ENCODE data around the gene GALNT4. TPM values are rescaled to one million over a fixed set of nuclear protein-coding genes. Genes with fewer than 3 reads are reported as not detected.

Gene GALNT4
- total and polyA plus RNA-seq, 2 of the 13 experiments (the other 11 are each of a cell fraction or from before 2014, with no cell fraction given): 4.9 to 6.8 TPM

DNA sequence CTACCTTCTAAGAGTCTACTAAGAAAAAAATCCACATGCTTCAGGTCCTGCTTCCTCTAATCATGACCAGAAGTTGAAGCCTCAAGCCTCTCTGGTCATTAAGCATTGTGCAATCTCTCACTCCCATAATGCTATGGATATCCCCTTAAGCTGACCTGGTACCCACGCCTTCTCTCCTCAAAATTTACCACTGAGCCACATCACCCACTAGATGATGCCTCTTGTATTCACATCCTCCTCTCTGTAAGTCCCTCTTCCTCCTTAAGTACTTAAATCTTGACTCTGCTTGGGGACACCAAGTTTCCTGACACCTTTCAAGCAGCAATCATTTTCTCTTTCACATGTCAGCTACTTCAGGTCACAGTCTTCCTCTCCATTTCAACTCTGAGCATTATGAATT, 9.8 kb downstream of the GALNT4 start (continued):
- TF ChIP-seq, protein P1, sequence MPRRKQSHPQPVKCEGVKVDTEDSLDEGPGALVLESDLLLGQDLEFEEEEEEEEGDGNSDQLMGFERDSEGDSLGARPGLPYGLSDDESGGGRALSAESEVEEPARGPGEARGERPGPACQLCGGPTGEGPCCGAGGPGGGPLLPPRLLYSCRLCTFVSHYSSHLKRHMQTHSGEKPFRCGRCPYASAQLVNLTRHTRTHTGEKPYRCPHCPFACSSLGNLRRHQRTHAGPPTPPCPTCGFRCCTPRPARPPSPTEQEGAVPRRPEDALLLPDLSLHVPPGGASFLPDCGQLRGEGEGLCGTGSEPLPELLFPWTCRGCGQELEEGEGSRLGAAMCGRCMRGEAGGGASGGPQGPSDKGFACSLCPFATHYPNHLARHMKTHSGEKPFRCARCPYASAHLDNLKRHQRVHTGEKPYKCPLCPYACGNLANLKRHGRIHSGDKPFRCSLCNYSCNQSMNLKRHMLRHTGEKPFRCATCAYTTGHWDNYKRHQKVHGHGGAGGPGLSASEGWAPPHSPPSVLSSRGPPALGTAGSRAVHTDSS (CRISPR knock-in tag; conservative IDR thresholded peaks at IDR 0.05): no peak
- TF ChIP-seq, protein P2, sequence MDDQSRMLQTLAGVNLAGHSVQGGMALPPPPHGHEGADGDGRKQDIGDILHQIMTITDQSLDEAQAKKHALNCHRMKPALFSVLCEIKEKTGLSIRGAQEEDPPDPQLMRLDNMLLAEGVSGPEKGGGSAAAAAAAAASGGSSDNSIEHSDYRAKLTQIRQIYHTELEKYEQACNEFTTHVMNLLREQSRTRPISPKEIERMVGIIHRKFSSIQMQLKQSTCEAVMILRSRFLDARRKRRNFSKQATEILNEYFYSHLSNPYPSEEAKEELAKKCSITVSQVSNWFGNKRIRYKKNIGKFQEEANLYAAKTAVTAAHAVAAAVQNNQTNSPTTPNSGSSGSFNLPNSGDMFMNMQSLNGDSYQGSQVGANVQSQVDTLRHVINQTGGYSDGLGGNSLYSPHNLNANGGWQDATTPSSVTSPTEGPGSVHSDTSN (CRISPR knock-in tag; IDR thresholded peaks at IDR 0.05; ENCODE audit: borderline replicate concordance): no peak
- TF ChIP-seq MAFK (conservative IDR thresholded peaks at IDR 0.05 in 1 of 2, IDR thresholded peaks at IDR 0.05 in 1 of 2; ENCODE audit: low read length in 2 of 2): no peak
- no peak for TF ChIP-seq TEAD2 (CRISPR knock-in tag; IDR thresholded peaks at IDR 0.05)

DNA sequence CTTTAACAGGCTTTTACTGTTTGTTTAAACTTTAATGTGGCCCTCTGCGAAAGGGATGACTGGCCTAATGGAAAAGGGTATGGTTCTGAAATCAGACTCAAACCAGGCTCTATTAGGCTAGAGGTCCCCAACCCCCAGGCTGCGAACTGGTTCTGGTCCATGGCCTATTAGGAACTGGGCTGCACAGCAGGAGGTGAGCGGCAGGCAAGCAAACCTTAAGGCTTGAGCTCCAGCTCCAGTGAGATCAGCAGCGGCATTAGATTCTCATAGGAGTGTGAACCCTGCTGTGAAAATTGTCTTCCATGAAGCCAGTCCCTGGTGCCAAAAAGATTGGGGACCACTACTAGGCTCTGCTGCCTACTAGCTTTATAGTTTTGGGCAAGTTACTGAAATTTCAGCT, 11.1 kb downstream of the GALNT4 start:
- WGBS (ENCODE audit: low lambda C conversion rate): 100% methylated on average over 3 of the region's 4 CpGs
- no peak for DNase-seq (ENCODE audit: low spot score)
- CTCF ChIA-PET (ENCODE audit: low intra/inter-chr PET ratio, low total read pairs): no interaction called here
- peaks cover 2% of the 10 kb centered on the region for H3K79me2 ChIP-seq (ENCODE audit: insufficient read depth, low read length)
- no peak overlapping the region for H3K4me3 ChIP-seq (replicated peaks in 1 of 3; ENCODE audit: insufficient read depth in 1 of 3, low read depth in 2 of 3, low read length in 3 of 3)
- no peak overlapping the region for H2AFZ ChIP-seq (ENCODE audit: low read length)
- no peak overlapping the region for H3K4me2 ChIP-seq (ENCODE audit: low read depth, low read length)
- H3K27me3 ChIP-seq (ENCODE audit: control insufficient read depth in 1 of 2, insufficient read depth in 2 of 2, low read length in 2 of 2): no peaks in the 10 kb centered on the region
- BruUV-seq (replicated peaks): no TSS peak
- POLR2A ChIA-PET: no interaction called here
- peaks cover 12% of the 10 kb centered on the region for H3K4me1 ChIP-seq (ENCODE audit: insufficient read depth, low read length)
- no peak for ATAC-seq
- no peak for FAIRE-seq
- H3K36me3 ChIP-seq (replicated peaks in 1 of 2; ENCODE audit: control insufficient read depth in 1 of 2, insufficient read depth in 2 of 2, low read length in 2 of 2): no peaks in the 10 kb centered on the region
- no peaks in the 10 kb centered on the region for H4K20me1 ChIP-seq (ENCODE audit: insufficient read depth, low read length)
- H3K9me3 ChIP-seq (ENCODE audit: low read length): no peaks in the 10 kb centered on the region
- in situ Hi-C loops (cut with HindIII; ENCODE audit: extremely low pct_ligation_motif_present, low pct_unique_long_range_greater_than_20kb) (no loop called here), intact Hi-C loops (cut with micrococcal nuclease; ENCODE audit: unreplicated experiment) (no loop called here)
- H3K27ac ChIP-seq (ENCODE audit: extremely low read length, insufficient read depth, low read length): no peak overlapping the region
- no peak overlapping the region for H3K9ac ChIP-seq (ENCODE audit: insufficient read depth, low read depth, low read length)
- TF ChIP-seq, protein P3, sequence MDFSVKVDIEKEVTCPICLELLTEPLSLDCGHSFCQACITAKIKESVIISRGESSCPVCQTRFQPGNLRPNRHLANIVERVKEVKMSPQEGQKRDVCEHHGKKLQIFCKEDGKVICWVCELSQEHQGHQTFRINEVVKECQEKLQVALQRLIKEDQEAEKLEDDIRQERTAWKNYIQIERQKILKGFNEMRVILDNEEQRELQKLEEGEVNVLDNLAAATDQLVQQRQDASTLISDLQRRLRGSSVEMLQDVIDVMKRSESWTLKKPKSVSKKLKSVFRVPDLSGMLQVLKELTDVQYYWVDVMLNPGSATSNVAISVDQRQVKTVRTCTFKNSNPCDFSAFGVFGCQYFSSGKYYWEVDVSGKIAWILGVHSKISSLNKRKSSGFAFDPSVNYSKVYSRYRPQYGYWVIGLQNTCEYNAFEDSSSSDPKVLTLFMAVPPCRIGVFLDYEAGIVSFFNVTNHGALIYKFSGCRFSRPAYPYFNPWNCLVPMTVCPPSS (IDR thresholded peaks at IDR 0.05): no peak
- TF ChIP-seq MAFG (CRISPR knock-in tag; IDR thresholded peaks at IDR 0.05): no peak
- TF ChIP-seq ZNF530 (CRISPR knock-in tag; IDR thresholded peaks at IDR 0.05; ENCODE audit: low read depth): no peak
- no peak for TF ChIP-seq NCOR1 (IDR thresholded peaks at IDR 0.05; ENCODE audit: borderline replicate concordance, low read length)
- no peak for TF ChIP-seq ZNF589 (CRISPR knock-in tag; conservative IDR thresholded peaks at IDR 0.05)
- no peak for TF ChIP-seq KLF11 (CRISPR knock-in tag; IDR thresholded peaks at IDR 0.05)
- TF ChIP-seq, protein P4, sequence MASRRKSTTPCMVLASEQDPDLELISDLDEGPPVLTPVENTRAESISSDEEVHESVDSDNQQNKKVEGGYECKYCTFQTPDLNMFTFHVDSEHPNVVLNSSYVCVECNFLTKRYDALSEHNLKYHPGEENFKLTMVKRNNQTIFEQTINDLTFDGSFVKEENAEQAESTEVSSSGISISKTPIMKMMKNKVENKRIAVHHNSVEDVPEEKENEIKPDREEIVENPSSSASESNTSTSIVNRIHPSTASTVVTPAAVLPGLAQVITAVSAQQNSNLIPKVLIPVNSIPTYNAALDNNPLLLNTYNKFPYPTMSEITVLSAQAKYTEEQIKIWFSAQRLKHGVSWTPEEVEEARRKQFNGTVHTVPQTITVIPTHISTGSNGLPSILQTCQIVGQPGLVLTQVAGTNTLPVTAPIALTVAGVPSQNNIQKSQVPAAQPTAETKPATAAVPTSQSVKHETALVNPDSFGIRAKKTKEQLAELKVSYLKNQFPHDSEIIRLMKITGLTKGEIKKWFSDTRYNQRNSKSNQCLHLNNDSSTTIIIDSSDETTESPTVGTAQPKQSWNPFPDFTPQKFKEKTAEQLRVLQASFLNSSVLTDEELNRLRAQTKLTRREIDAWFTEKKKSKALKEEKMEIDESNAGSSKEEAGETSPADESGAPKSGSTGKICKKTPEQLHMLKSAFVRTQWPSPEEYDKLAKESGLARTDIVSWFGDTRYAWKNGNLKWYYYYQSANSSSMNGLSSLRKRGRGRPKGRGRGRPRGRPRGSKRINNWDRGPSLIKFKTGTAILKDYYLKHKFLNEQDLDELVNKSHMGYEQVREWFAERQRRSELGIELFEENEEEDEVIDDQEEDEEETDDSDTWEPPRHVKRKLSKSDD (CRISPR knock-in tag; IDR thresholded peaks at IDR 0.05; ENCODE audit: low read depth): no peak
- TF ChIP-seq ZNF121 (CRISPR knock-in tag; IDR thresholded peaks at IDR 0.05): no peak
- TF ChIP-seq, protein P5, sequence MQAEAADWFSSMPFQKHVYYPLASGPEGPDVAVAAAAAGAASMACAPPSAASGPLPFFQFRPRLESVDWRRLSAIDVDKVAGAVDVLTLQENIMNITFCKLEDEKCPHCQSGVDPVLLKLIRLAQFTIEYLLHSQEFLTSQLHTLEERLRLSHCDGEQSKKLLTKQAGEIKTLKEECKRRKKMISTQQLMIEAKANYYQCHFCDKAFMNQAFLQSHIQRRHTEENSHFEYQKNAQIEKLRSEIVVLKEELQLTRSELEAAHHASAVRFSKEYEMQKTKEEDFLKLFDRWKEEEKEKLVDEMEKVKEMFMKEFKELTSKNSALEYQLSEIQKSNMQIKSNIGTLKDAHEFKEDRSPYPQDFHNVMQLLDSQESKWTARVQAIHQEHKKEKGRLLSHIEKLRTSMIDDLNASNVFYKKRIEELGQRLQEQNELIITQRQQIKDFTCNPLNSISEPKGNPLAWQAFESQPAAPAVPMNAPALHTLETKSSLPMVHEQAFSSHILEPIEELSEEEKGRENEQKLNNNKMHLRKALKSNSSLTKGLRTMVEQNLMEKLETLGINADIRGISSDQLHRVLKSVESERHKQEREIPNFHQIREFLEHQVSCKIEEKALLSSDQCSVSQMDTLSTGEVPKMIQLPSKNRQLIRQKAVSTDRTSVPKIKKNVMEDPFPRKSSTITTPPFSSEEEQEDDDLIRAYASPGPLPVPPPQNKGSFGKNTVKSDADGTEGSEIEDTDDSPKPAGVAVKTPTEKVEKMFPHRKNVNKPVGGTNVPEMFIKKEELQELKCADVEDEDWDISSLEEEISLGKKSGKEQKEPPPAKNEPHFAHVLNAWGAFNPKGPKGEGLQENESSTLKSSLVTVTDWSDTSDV (CRISPR knock-in tag; IDR thresholded peaks at IDR 0.05): no peak
- TF ChIP-seq GZF1 (CRISPR knock-in tag; IDR thresholded peaks at IDR 0.05): no peak
- no peak for TF ChIP-seq KLF12 (CRISPR knock-in tag; IDR thresholded peaks at IDR 0.05; ENCODE audit: borderline replicate concordance)
